ENCODE data around the gene USP24.

The USP24 gene

GRCh38 chr1:55040933-55041494 is 174.2 kb downstream of the USP24 start:
- no CpG with 5 or more reads among the region's 5 CpGs for WGBS (ENCODE audit: insufficient coverage, insufficient read length)
- H3K9me3 ChIP-seq (ENCODE audit: control insufficient read depth, insufficient read depth, low read length): no peaks in the 10 kb centered on the region
- no peaks in the 10 kb centered on the region; the same call in 1 of the 2 replicates for H3K4me1 ChIP-seq (ENCODE audit: control insufficient read depth, insufficient read depth, low read length)
- H3K36me3 ChIP-seq (ENCODE audit: control insufficient read depth, insufficient read depth, low read length): peaks cover 7% of the 10 kb centered on the region; the same call in 1 of the 2 replicates
- no peak overlapping the region for H3K27ac ChIP-seq (ENCODE audit: low read length)
- H3K4me3 ChIP-seq (ENCODE audit: low read length): peak overlapping the region; percentile 28; the same call in 1 of the 2 replicates
- no peak for DNase-seq (ENCODE audit: low read depth, low spot score)
- H3K27me3 ChIP-seq (ENCODE audit: control insufficient read depth, insufficient read depth, low read length): peaks cover 2% of the 10 kb centered on the region; the same call in 1 of the 2 replicates

- no peaks in the 10 kb centered on the region for H3K9me3 ChIP-seq (ENCODE audit: control insufficient read depth, insufficient read depth, low read length)
- peaks cover 2% of the 10 kb centered on the region; the same call in 1 of the 2 replicates for H3K27me3 ChIP-seq (ENCODE audit: control insufficient read depth, insufficient read depth, low read length)
- H3K4me1 ChIP-seq (ENCODE audit: control insufficient read depth, insufficient read depth, low read length): no peaks in the 10 kb centered on the region; the same call in 1 of the 2 replicates
- peaks cover 7% of the 10 kb centered on the region; the same call in 1 of the 2 replicates for H3K36me3 ChIP-seq (ENCODE audit: control insufficient read depth, insufficient read depth, low read length)
- H3K27ac ChIP-seq (ENCODE audit: low read length): no peak overlapping the region
- DNase-seq (ENCODE audit: low read depth, low spot score): no peak
- H3K4me3 ChIP-seq (ENCODE audit: low read length): peak overlapping the region; percentile 28; the same call in 1 of the 2 replicates
- no CpG with 5 or more reads among the region's 49 CpGs for WGBS (ENCODE audit: insufficient coverage, insufficient read length)
These were observed 174.9 kb downstream of the USP24 start for GRCh38 chr1:55040083-55040932.

GRCh38 chr1:55039342-55040082 is 175.7 kb downstream of the USP24 start, which contains the start of gene PCSK9:
Gene PCSK9, plus strand, starts transcription at chr1:55039548. Its CDS starts 290 bp downstream, at chr1:55039838.
- peak; percentile 45 for DNase-seq (ENCODE audit: low read depth, low spot score)
- Histone ChIP-seq H3K4me1 (ENCODE audit: control insufficient read depth, insufficient read depth, low read length) (no peaks in the 10 kb centered on the region; the same call in 1 of the 2 replicates), H3K4me3 (ENCODE audit: low read length) (peak within 1 kb of the TSS; percentile 28; the same call in 1 of the 2 replicates), H3K9me3 (ENCODE audit: control insufficient read depth, insufficient read depth, low read length) (no peaks in the 10 kb centered on the region), H3K36me3 (ENCODE audit: control insufficient read depth, insufficient read depth, low read length) (peaks cover under 1% of the 10 kb centered on the region; the same call in 1 of the 2 replicates), H3K27ac (ENCODE audit: low read length) (no peak within 1 kb of the TSS), H3K27me3 (ENCODE audit: control insufficient read depth, insufficient read depth, low read length) (peaks cover 2% of the 10 kb centered on the region; the same call in 1 of the 2 replicates)
- no CpG with 5 or more reads among the region's 67 CpGs for WGBS (ENCODE audit: insufficient coverage, insufficient read length)

GRCh38 chr1:55038974-55039341 is 176.2 kb downstream of the USP24 start:
- H3K9me3 ChIP-seq (ENCODE audit: control insufficient read depth, insufficient read depth, low read length): no peaks in the 10 kb centered on the region
- H3K27ac ChIP-seq (ENCODE audit: low read length): no peak overlapping the region
- no peaks in the 10 kb centered on the region for H3K36me3 ChIP-seq (ENCODE audit: control insufficient read depth, insufficient read depth, low read length)
- WGBS (ENCODE audit: insufficient coverage, insufficient read length): no CpG with 5 or more reads among the region's 9 CpGs
- DNase-seq (ENCODE audit: low read depth, low spot score): no peak
- no peaks in the 10 kb centered on the region; the same call in 1 of the 2 replicates for H3K4me1 ChIP-seq (ENCODE audit: control insufficient read depth, insufficient read depth, low read length)
- peak overlapping the region; percentile 28; the same call in 1 of the 2 replicates for H3K4me3 ChIP-seq (ENCODE audit: low read length)
- peaks cover 2% of the 10 kb centered on the region; the same call in 1 of the 2 replicates for H3K27me3 ChIP-seq (ENCODE audit: control insufficient read depth, insufficient read depth, low read length)

- Histone ChIP-seq H3K36me3 (ENCODE audit: control insufficient read depth, insufficient read depth, low read length) (no peaks in the 10 kb centered on the region), H3K9me3 (ENCODE audit: control insufficient read depth, insufficient read depth, low read length) (no peaks in the 10 kb centered on the region), H3K4me1 (ENCODE audit: control insufficient read depth, insufficient read depth, low read length) (no peaks in the 10 kb centered on the region; the same call in 1 of the 2 replicates), H3K4me3 (ENCODE audit: low read length) (no peak overlapping the region), H3K27ac (ENCODE audit: low read length) (no peak overlapping the region), H3K27me3 (ENCODE audit: control insufficient read depth, insufficient read depth, low read length) (peaks cover 2% of the 10 kb centered on the region; the same call in 1 of the 2 replicates)
- DNase-seq (ENCODE audit: low read depth, low spot score): no peak
- no CpG with 5 or more reads among the region's 3 CpGs for WGBS (ENCODE audit: insufficient coverage, insufficient read length)
These were observed 176.7 kb downstream of the USP24 start for GRCh38 chr1:55038552-55038838.

- Histone ChIP-seq H3K4me1 (ENCODE audit: control insufficient read depth, insufficient read depth, low read length) (no peaks in the 10 kb centered on the region; the same call in 1 of the 2 replicates), H3K27me3 (ENCODE audit: control insufficient read depth, insufficient read depth, low read length) (peaks cover 2% of the 10 kb centered on the region; the same call in 1 of the 2 replicates), H3K27ac (ENCODE audit: low read length) (no peak overlapping the region), H3K4me3 (ENCODE audit: low read length) (no peak overlapping the region), H3K36me3 (ENCODE audit: control insufficient read depth, insufficient read depth, low read length) (no peaks in the 10 kb centered on the region), H3K9me3 (ENCODE audit: control insufficient read depth, insufficient read depth, low read length) (no peaks in the 10 kb centered on the region)
- no CpG with 5 or more reads among the region's 8 CpGs for WGBS (ENCODE audit: insufficient coverage, insufficient read length)
- no peak for DNase-seq (ENCODE audit: low read depth, low spot score)
These were observed 177.2 kb downstream of the USP24 start for GRCh38 chr1:55037733-55038551.

- no peak for DNase-seq (ENCODE audit: low read depth, low spot score)
These were observed 179.3 kb downstream of the USP24 start for GRCh38 chr1:55035904-55036303.

GRCh38 chr1:55034476-55035133 is 180.6 kb downstream of the USP24 start:
- no peak for DNase-seq (ENCODE audit: low read depth, low spot score)
- Histone ChIP-seq H3K4me1 (ENCODE audit: control insufficient read depth, insufficient read depth, low read length) (no peaks in the 10 kb centered on the region), H3K9me3 (ENCODE audit: control insufficient read depth, insufficient read depth, low read length) (no peaks in the 10 kb centered on the region), H3K36me3 (ENCODE audit: control insufficient read depth, insufficient read depth, low read length) (no peaks in the 10 kb centered on the region), H3K27ac (ENCODE audit: low read length) (no peak overlapping the region), H3K27me3 (ENCODE audit: control insufficient read depth, insufficient read depth, low read length) (no peaks in the 10 kb centered on the region; the same call in 1 of the 2 replicates), H3K4me3 (ENCODE audit: low read length) (no peak overlapping the region)
- WGBS (ENCODE audit: insufficient coverage, insufficient read length): no CpG with 5 or more reads among the region's 6 CpGs

More at GRCh38 chr1:55035904-55036303, 179.3 kb downstream of the USP24 start:
- Histone ChIP-seq H3K27me3 (ENCODE audit: control insufficient read depth, insufficient read depth, low read length) (peaks cover 2% of the 10 kb centered on the region; the same call in 1 of the 2 replicates), H3K4me3 (ENCODE audit: low read length) (no peak overlapping the region), H3K36me3 (ENCODE audit: control insufficient read depth, insufficient read depth, low read length) (no peaks in the 10 kb centered on the region), H3K9me3 (ENCODE audit: control insufficient read depth, insufficient read depth, low read length) (no peaks in the 10 kb centered on the region), H3K4me1 (ENCODE audit: control insufficient read depth, insufficient read depth, low read length) (no peaks in the 10 kb centered on the region), H3K27ac (ENCODE audit: low read length) (no peak overlapping the region)
- no CpG with 5 or more reads among the region's 4 CpGs for WGBS (ENCODE audit: insufficient coverage, insufficient read length)

GRCh38 chr1:55033265-55033614 is 181.9 kb downstream of the USP24 start:
- no peak for DNase-seq (ENCODE audit: low read depth, low spot score)
- no peaks in the 10 kb centered on the region for H3K27me3 ChIP-seq (ENCODE audit: control insufficient read depth, insufficient read depth, low read length)
- no peak overlapping the region for H3K4me3 ChIP-seq (ENCODE audit: low read length)
- H3K27ac ChIP-seq (ENCODE audit: low read length): no peak overlapping the region
- no peaks in the 10 kb centered on the region for H3K4me1 ChIP-seq (ENCODE audit: control insufficient read depth, insufficient read depth, low read length)
- no CpG with 5 or more reads among the region's 7 CpGs for WGBS (ENCODE audit: insufficient coverage, insufficient read length)
- no peaks in the 10 kb centered on the region for H3K36me3 ChIP-seq (ENCODE audit: control insufficient read depth, insufficient read depth, low read length)
- H3K9me3 ChIP-seq (ENCODE audit: control insufficient read depth, insufficient read depth, low read length): no peaks in the 10 kb centered on the region

Data from iPS DF 6.9 (cell line).